Mucosa of gallbladder (tissue), 1 donor: ENCODE results near the gene JAK1. TPM values are rescaled to one million over a fixed set of nuclear protein-coding genes. Genes with fewer than 3 reads are reported as not detected.
"Not testable (repeated sequence)": the region's sequence is repeated elsewhere in the genome, so short reads cannot be mapped to it uniquely, and the experiment has no call there.

Experiments used
- DNase-seq: peaks from one replicate; pipeline ENCODE4 v3.0.0-alpha.2; 2020; ENCODE audit warnings: low spot score
- total RNA-seq: library from RNA; stranded (reverse); gene quantifications from one replicate; pipeline ENCODE4 v1.2.1, GENCODE V29; 2021
- donor health status: DM: no; HTN: no; CAD: no.

JAK1 gene
- 134 TPM for total RNA-seq

GRCh38 chr1:64966158-64966971 lies at the start of gene JAK1:
Gene JAK1 (minus strand): TSS chr1:64966549. CDS start chr1:64886264, 80,285 bp downstream.
- peak; percentile 85 for DNase-seq

DNA sequence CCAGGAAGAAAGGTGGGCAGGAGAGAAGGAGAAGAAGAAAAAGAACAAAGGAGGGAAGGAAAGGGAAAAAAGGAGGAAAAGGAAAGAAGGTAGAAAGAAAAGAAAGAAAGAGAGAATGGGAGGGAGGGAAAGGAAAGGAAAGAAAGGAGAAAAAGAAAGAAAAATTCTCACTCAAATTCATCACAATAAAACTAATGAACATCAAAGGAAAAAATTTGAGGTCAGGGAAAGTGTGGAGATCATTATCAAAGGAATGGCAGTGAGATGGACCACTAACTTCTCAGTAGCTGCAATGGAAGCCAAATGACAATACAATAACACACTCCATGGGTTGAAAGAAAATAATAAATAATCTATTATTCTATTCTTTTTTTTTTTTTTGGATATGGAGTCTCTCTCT lies 48.0 kb upstream of the JAK1 start:
- no peak for DNase-seq

DNA sequence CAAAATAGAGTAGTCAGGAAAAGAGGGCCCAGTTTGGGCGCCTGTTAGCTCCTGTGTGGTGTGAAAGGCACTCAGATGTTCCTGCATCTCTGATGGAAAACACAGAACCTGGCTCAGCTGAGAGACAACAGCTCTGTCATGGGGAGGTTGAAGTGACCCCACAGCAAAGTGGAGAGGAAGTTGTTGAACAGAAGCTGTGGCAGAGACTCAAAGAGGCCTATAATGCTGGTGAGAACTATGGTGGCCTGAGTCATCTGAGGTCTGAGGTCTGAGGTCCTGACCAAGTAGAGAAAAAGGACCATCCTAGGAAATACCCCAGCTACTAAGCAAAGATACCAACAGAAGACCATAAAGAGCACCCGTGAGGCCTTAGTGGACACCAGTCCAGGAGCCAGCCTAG lies 45.6 kb upstream of the JAK1 start:
- no peak for DNase-seq

DNA sequence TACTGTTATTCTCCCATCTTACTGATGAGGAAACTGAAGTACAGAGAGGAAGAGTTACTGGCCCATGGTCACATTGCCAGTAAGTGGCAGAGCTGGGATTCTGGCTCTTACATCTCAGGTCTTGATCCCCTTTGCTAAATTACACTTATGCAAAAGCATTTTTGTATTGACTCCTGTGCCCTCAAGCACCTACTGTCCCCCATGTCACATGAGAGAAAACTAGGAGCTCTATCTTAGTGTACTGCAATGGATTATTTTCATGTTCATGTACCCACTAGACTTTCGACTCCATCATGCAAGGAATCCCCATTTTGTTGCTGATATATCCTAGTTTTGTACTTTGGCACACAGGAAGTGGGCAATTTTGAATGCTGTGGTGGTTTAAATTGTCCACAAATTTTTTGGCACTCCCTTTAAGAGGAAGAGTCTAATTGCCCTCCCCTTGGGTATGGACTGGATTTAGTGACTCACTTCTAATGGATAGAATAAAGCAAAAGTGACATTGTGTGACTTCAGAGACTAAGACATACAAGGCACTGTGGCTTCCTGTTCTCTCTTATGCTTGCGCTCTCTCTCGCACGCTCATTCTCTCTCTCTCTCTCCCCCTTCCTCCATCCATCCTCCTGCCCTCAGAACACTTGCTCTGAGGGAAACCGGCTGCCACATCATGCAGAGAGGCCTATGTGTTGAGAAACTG lies 43.5 kb upstream of the JAK1 start:
- no peak for DNase-seq

GRCh38 chr1:65009176-65009575 lies 42.8 kb upstream of the JAK1 start:
- DNase-seq: no peak

- no peak for DNase-seq
Measured at GRCh38 chr1:65006806-65007205, 40.5 kb upstream of the JAK1 start.

DNA sequence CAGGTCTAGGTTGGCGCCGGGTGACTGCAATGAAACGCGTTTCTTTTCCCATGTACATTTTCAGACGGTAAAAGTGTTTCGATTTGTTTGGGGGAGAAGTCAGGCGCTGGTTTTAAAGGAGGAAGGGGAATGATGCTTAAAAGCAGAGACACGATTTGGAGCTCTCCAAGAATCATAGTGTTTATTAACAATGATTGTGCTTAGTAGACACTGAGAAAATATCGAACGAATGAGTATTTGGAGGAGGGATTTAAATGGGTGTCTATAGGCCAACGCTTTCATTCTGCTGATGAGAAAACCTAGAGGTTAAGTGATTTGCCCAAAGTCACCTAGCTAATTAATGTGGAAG lies 36.9 kb upstream of the JAK1 start:
- no peak for DNase-seq

- peak; percentile 85 for DNase-seq
Measured at GRCh38 chr1:65002508-65003315, 36.4 kb upstream of the JAK1 start.

DNA sequence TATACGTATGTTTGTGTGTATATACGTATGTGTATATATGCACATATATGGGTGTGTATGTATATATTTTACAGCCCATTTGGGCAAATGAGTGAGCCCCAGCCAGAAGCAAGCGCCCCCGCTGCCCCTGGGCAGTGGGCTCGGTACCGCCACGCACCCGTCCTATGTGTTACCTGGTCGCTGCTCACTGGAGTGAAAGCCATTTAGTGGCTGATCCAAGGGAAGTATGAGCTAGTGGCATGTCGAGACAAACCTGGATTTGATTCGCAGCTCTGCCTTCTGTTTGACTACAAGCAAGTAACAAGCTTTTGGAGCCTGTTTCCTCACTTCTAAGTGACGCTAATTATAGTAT lies 35.8 kb upstream of the JAK1 start:
- DNase-seq: no peak

DNA sequence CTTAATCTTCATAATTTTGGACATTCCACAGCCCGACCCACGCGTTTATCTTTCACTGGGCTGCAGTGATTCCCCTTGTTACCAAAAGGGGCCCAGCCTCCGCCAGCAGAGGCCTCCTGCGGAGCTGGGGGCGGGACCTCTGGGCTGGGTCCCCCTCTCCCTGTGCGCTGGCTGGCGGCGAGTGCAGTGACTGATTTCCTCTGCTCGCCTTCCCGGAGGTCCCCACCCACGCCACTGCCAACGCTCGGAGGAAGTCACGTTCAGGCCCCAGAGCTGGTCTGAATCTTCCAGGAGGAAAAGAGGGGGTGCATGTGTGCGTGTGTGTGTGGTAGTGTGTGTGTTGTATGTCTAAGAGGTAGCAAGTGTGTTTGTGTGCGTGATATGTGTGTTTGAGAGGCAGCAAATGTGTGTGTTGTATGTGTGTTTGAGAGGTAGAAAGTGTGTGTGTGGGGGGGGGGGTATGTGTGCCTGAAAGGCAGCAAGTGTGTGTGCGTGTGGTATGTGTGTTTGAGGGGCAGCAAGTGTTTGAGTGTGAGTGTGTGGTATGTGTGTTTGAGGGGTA lies 35.0 kb upstream of the JAK1 start:
- DNase-seq: peak; percentile 47

GRCh38 chr1:64998425-64998948 lies 32.1 kb upstream of the JAK1 start:
- not testable (repeated sequence) for DNase-seq

- DNase-seq: no peak
Measured at GRCh38 chr1:64996541-64997257, 30.4 kb upstream of the JAK1 start.

- no peak for DNase-seq
Measured at GRCh38 chr1:64995316-64995715, 29.0 kb upstream of the JAK1 start.

- no peak for DNase-seq
Measured at GRCh38 chr1:64986903-64987871, 20.8 kb upstream of the JAK1 start.

DNA sequence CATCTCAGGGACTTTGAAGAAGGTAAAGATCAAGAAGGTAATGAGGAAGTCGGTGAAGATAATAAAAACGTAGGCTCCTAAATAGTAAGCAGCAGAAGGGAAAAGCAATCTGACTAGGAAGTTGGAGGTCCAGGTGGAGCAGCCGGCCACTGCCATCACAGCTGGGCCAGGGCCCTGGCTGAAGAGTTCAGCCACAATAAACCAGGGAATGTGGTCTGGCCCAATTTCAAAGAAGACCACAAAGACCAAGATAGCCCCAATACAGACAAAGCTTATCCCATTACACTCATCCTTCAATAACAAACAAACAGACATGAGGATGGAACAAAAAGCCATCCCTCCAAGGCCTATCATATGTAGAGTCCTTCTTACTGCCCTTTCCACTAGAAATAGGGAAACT lies 18.4 kb upstream of the JAK1 start:
- DNase-seq: no peak

- no peak for DNase-seq
Measured at GRCh38 chr1:64984106-64984505, 17.8 kb upstream of the JAK1 start.

DNA sequence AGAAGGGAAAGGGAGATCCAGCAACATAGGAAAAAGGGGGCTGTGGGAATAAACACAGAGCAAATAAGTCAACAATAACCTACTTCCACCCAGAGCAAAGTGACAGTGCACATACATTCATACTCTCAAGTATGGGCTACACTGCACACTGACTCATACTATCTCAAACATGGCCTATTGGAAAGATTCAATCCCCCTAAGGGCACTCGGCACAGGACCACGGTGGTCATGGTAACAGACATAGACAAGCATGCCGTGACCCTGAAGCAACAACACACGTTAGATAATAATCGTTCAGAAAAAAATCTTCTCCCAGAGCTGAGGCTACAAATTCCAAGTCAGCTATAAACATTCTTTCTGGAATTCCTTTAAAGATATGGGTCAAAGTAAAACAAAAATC lies 16.8 kb upstream of the JAK1 start:
- no peak for DNase-seq

DNA sequence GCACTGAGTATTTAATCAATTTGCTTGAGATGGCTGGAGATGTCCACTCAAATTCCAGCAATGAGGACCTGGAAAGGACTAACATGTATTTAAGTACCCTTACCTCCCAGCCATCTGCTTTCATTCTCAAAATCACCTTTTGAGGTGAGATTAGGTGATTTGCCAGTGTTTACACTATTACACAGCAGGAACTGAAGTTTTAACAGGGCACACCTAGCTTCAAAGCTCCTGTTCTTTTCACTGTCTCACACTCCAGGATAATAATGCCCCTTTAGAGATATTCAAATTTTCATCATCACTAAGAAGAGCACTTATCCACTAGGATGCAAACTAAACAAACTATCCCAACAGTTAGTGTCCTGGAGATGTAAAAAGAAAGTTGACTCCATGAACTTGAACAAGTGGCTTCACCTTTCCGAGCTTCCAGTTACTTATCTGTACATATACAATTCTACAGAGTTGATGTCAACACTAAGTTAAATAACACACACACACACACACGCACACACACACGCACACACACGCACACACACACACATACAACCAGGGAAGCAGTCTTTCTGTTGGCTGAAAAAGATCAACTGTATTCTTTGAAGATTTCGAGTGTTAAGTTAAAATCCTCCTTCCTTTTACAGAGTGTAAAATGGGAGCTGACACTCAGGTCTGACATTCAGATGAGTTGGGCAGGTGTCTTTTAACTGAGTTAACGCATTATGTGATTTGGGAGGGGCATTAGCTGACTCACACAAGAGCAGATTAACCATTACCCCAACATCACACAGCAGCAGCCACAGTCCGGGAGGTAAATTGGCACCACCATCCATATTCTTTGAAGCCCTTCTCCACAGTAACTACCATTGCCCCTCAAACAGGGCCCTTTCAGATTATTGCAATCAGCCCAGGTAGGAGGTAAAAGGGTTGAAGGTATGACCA lies 15.5 kb upstream of the JAK1 start:
- DNase-seq: peak; percentile 24
